OCI-M2 (cell line): ENCODE measurements around the gene TMEM221.
A peak's percentile ranks its signal among the peaks of the same experiment; 100 is the strongest.

ENCODE experiments used
- DNase-seq: peaks from one replicate; lab custom pipeline; 2025; ENCODE audit not compliant: unreplicated experiment; lab: John Stamatoyannopoulos, UW

TMEM221 gene

DNA sequence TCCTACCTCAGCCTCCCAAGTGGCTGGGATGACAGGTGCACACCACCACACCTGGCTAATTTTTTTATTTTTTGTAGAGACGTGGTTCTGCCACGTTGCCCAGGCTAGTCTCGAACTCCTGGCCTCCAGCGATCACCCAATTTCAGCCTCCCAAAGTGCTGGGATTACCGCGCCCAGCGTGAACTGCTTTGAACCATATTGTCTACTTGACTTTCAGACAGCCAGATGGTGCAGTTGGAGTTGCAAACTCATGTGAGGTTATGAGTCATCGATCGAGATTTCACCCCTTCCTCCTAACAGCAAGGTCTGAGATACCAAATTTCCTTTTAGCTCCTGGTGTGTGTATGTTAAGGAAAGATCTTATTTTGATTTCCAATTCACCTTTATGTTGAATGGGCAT lies 24.6 kb upstream of the TMEM221 start:
- no peak for DNase-seq

DNA sequence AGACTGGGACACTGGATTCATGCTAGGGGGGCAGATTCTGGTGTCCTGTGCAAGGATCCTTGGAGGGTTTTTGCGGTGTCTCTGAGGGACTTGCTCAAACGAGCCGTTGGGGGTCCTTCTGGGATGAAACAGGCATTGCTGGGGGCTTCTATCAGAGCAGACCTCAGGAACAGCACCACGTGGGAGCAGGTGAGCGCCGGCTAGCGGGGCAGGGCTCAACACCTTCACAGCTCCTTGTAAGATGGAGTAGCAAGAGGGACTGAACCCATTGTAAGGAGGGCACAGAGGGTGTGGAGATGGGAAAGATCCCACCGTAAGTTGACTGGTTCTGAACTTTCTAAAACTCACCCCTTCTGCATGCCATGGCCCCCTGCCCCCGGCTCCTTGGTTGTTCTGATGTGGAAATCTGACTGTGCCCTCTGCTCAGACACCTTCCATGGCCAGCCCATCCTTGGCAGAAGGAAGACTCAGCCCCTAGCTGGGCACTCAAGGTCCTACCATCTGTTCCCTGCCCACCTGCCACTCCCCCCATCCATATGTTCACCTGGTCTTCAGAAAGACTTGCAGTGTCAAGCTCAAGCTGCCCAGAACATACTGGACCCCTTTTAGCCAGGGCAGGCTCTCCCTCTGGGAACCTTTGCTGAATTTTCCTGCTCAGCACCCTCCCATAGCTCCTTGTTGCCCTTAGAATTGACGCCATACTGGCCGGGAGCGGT lies 23.1 kb upstream of the TMEM221 start:
- DNase-seq = no peak

DNA sequence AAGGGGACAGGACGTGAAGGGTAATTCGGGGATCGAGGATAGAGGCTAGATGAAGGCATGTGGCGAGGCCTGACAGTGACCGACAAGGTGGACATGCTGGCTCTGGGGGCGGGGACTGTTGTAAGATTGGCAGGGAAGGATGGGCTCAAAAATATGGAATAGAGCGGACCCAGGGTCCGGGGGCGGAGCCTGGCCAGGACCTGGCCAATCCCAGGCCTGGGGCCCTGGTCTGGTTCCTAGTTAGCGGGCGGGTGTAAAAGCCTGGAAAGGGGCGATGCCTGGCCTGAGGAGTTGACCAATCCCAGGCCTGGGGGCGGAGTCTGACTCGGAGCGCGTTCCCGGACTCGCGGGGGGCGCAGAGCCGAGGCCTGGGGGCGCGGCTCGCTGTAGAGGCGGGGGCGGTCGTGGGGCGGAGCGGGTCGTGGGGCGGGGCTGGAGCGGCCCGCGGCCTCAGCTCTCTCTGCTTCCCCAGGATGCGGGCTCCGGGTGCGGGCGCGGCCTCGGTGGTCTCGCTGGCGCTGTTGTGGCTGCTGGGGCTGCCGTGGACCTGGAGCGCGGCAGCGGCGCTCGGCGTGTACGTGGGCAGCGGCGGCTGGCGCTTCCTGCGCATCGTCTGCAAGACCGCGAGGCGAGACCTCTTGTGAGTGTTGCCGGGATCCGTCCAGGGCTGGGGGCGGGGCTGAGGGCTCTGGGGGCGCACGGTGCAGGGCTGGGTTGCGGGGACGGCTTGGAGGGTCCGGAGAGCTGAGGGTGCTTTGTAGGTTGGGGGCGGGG lies 21.8 kb upstream of the TMEM221 start, which contains the start of gene SLC27A1:
TSS of gene SLC27A1 (plus strand) at position 457 of the 774 bp plus-strand sequence. CDS start at position 474, 17 bp downstream.
- DNase-seq = peak; percentile 97

DNA sequence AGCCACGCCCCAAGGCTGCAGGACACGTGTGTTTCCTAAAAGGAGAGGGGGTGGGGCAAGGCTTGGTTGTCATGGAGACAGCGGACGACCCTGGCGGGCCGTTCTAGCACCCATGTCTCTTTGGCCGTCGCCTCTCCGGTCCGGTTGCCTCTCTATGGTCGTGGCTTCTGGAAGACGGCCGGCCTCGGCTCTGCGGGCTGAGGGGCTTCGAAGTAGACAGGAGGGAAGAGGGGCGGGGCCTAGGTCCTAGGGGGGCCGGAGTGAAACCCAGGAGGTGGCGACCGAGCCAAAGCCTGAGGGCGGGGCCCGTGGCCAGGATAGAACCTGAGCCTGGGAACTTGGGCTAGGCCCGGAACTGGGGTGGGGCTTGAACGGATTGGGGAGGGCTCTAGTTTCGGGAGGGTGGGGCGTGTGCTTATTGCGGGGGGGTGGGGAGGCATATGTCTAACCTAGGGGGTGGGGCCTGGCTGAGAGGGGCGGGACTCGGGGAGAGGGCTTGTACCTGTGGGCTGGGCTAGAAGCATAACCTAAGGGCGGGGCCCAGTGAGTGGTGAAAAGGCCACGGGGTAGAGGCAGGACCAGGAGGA lies 21.1 kb upstream of the TMEM221 start:
- DNase-seq = peak; percentile 93

DNA sequence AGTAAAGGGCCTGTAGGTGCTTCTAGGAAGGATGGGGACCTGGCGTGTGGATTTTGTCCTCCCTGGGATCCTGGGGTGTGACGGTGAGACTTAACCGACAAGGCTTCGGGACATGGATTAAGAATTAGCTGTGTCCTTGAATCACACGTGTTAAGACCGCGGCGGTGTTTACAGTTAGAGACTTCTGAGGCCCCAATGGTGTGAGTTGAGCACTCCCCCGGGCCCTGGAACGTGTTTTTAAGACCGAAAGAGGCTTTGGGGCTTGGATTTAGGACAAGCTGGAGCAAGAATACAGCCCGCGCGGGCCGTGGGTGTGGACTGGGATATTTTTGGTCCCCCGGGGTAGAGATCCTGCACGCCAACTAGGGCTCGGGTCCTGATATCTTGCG lies 20.6 kb upstream of the TMEM221 start:
- DNase-seq = no peak

DNA sequence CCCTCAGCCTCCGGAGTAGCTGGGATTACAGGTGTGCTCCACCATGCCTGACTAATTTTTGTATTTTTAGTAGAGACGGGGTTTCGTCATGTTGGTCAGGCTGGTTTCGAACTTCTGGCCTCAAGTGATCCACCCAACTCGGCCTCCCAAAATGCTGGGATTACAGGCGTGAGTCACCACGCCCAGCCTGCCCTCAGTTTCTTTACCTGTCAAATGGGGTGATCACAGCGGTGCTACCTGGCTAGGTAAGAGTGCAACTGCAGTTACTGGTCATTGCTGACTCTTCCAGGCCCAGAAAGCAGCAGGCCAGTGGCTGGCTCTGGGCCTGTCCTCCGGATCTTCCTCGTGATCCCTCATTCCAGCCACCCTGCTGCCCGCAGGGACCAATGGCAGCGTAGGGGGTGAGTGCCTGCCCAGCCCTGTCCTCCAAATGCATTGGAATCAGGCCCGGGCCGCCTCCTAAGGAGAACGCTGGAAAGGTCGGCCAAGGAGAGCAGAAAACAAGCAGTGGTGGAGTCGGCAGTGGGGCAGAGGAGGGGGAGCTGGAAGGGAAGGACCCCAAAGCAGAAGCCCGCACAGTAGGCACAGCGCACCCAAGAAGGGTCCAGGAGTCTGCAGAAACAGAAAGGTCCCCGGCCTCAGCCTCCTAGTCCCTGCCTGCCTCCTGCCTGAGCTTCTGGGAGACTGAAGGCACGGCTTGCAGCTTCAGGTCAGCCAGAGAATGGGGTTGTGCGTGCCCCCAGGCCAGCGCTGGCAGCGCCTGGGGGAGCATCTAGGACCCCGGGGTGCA lies 20.0 kb upstream of the TMEM221 start:
- DNase-seq = no peak

DNA sequence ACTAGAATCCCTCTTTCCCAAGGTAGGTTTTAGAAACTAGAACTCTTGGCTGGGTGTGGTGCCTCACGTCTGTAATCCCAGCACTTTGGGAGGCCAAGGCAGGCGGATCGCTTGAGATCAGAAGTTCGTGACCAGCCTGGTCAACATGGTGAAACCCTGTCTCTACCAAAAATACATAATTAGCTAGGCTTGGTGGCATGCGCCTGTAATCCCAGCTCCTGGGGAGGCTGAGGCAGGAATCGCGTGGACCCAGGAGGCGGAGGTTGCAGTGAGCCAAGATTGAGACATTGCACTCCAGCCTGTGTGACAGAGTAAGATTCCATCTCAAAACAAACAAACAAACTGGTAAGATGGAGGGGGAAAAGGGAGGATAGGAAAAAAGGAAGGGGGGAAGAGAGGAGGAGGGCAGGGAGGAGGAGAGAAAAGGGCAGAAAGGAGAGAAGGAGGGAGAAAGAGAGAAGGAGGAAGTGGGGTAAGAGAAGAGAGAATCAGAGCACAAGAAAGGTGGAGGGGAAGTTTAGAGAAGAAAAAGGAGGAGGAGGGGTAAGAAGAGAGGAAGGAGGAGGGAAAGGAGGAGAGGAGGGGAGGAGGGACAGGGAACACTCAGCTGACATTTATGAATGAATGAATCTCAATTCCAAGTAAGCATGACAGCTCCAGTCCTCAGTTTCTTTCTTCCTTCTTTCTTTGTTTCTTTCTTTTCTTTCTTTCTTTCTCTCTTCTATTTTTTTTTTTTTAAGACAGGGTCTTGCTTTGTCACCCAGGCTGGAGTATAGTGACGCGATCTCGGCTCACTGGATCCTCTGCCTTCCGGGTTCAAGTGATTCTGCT lies 19.2 kb upstream of the TMEM221 start:
- no peak for DNase-seq

DNA sequence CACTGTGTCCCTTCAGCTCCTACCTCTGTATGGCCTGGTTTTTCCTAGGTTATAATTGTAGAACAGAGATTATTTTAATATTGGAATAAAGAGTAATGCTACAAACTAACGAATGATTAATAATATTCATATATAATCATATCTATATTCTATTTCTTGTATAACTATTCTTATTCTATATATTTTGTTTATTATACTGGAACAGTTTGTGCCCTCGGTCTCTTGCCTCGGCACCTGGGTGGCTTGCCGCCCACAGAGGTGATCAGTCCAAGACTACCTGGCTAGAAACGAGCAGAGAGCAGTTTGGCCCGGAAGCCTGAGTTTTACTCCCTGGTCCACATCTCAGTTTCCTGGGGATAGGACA lies 18.0 kb upstream of the TMEM221 start:
- no peak for DNase-seq

DNA sequence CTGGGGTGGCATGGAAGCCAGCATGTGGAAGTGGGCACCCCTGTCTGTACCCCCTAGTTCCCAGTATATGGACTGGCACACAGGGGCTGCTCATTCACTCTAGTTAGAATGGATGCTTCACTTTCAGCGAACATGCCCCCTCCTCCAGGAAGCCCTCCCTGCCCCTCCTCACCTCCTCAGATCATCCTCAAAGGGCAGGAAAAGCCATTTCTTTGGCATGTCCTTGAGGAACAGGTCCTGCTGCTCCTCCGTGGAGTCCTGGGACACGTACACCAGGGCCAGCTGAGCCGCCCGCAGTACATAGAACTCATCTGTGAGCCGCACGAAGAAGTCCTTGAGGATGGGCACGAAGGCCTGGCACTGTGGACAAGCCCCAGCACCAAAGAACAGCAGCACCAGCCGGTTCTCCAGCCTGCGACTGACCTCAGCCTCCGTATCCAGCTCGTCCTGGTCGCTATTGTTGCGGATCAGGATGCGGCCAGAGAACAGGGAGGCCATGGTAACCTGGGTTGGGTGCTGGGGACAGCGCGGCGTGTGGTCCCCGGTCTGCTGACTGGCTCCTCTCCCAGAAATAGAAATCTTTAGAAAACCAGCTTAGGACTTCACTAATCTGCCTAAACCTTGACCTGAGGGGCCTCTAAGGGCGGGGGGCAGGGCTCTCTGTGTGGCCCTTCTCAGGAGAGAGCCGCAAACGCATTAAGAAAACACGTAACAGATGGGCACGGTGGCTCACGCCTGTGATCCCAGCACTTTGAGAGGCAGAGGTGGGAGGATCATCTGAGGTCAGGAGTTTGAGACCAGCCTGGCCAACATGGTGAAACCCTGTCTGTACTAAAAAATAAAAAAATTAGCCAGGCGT lies 12.1 kb upstream of the TMEM221 start, which contains the start of gene NXNL1:
TSS of gene NXNL1 (minus strand) at position 555 of the 859 bp plus-strand sequence. CDS start at position 498, 57 bp downstream.
- no peak for DNase-seq

DNA sequence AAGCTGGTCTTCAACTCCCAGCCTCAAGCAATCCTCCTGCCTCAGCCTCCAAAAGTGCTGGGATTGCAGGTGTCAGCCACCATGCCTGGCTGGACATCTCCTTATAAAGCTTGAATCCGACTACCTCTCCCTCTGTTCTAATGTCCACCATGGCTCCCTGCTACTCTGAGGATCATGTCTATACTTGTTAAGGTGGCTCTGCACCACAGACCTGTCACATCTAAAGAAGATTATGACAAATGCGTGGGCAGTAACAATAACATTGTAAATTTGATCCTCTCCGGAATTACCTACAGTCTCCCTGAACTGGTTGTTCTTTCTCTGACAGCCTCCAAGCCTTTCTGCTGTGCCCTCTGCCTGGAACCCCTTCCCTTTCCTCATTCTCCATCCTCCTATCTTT lies 10.5 kb upstream of the TMEM221 start:
- no peak for DNase-seq

DNA sequence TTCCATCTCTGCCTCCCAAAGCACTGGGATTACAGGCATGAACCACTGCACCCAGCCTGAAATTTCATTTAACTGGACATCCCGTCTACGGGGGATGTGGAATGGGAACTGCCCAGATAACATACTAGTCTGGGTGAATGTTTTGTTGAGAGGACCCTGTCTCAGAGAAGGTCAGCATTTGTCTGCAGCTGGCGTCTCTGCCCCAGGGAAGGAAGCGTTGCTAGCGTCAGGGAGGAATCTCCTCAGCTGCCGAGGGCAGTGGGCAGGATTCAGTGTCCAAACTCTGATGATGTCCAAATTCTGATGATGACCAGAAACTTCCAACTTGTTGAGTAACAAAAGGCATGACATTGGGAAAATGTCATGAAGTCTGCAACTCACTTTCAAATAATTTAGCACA lies 9.1 kb upstream of the TMEM221 start:
- no peak for DNase-seq

DNA sequence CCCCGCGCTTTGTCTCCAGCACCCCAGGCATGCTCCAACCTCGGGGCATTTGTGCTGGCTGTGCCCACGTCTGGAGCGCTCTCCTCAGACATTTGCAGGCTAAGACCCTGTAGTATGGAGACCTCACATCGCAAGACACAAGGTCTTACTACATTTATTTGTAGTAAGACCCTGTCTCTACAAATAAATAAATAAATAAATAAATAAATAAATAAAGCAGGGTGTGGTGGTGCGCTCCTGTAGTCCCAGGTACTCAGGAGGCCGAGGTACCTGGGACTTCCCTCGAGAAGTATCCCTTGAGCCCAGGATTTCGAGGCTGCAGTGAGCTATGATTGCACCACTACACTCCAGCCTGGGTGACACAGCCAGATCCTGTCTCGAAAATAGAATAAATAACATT lies 7.7 kb upstream of the TMEM221 start:
- no peak for DNase-seq

DNA sequence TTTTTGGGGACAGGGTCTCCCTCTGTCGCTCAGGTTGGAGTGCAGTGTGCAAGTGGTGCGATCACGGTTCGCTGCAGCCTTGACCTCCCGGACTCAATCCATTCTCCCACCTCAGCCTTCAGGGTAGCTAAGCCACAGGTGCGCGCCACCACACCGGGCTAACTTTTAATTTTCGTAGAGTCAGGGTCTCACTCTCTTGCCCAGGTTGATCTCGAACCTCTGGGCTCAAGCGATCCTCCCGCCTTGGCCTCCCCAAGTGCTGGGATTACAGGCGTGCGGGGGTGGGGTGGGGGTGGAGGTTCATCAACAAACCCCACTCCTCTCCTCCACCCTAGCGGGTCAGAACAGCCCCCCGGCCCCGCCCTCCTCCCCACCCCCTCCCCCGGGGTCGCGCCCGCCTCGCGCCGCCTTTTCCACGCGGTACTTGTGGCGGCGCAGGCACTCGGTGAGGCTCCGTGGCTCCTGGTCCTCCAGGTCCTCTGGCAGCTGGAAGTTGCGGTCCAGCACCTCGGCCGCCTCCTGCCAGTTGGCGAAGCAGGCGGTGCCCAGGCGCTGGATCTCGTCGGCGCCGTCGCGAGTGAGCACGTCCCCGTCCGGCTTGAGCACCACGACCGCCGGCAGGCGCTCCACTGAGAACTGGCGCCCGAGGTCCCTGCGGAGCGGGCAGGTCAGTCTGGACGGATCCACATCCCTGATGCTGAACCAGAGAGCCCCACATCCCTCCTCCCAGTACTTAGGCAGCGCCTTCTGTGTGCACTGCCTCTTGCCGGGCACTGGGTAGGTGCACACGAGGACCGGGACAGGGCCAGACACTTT lies 7.0 kb upstream of the TMEM221 start:
- DNase-seq = no peak

DNA sequence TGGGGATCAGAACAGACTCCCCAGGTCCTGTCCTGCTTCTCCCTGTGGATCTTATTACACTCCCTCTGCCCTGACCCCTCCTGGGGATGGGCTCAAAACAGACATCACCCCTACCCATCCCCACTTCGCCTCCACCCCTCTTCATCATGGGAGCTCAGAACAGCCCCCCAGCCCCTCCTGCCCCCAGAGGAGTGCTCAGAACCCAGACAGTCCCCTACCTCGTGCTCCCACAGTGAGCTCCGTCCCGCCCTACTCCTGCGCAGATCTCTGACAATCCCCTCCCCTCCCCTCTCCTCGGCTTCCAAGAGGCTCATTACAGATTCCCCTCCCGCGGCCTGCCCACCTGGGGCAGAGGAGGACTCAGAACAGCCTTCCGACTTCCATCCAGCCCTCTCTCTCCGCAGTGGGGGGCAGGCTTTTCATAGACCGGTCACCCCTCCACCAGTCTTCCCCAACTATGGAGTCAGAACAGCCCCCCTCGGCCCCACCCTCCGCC lies 6.2 kb upstream of the TMEM221 start:
- no peak for DNase-seq

DNA sequence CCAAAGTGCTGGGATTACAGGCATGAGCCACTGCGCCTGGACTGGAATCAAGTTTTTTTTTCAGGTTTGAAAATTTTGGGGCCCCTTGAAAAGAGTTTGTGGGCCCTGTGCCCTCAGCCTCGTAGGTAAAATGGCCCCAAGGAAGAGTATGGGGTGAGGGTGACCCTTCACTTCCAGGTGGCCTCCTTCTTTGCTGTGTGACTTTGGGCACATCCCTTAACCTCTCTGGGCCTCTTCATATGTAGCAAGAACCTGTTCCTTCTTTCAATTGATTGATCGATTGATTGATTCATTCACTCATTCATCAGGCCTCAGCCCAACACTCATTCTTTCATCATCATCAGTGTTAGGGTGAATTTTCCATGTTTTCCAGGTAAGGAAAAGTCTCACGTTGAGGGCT lies 3.4 kb upstream of the TMEM221 start:
- DNase-seq = no peak

DNA sequence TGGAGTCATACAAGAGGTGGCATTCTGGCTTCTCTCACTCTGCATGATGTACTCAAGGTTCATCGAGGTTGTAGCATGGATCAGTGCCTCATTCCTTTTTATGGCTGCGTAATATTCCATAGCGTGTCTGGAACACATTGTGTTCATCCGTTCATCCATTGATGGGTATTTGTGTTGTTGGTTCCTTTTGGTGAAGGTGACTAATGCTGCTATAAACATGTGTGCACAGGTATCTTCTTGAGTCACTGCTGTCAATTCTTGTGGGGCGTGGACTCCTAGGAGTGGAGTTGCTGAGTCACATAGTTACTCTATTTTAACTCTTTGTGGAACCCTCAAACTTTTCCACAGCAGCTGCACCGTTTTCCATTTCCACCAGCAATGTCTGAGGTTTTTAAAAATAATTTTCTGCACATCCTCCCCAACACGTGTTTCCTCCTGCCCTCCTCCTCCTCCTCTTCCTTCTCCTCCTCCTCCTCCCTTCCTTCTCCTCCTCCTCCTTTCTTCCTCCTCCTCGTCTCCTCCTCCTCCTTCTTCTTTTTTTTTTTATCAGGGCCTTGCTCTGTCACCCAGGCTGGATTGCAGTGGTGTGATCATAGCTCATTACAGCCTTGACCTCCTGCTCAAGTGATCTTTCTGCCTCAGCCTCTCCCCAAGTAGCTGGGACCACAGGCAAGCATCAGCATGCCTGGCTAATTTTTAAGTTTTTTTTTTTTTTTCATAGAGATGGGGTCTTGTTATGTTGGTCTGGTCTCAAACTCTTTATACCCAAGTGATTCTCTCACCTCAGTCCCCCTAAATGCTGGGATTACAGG lies 2.0 kb upstream of the TMEM221 start:
- DNase-seq = no peak

DNA sequence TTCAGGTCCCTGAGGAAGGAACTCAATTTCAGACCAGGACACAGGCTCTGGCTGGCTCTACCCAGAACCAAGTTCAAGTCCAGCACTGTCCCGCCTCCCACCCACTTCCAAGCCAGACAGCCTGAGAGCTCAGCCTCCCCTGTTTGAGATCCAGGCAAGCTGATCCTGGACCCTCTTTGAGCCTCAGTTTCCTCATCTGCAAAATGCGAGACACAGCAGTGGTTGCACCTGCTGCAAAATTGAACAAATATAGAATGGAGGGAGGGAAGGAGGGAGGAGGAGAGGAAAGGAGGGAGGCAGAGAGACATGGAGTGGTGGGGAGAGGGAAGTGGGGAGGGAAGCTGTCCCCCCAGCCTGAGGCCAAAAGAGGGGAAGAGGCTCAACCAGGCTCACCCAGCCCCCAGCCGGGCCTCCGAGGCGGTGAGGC lies 751 bp downstream of the TMEM221 start:
- no peak for DNase-seq
